DOHH2 (cell line): Measurements from ENCODE around the gene STRA6.

Experiments used
- H3F3A ChIP-seq: fragments of 200-600 bp; sonication (generic), shearing (Covaris generic); 2 replicates; pipeline ENCODE4 v1.6.0; 2016; ENCODE audit warnings: antibody characterized with exemption, mild to moderate bottlenecking; ENCODE audit not compliant: control insufficient read depth, insufficient read depth
- H3K27ac ChIP-seq: fragments of 200-600 bp; sonication (generic); 2 replicates; pipeline ENCODE4 v1.5.1; 2014; ENCODE audit warnings: low read depth, mild to moderate bottlenecking, low read length, moderate library complexity
- H3K27me3 ChIP-seq: fragments of 200-600 bp; sonication (generic); 2 replicates; pipeline ENCODE4 v1.6.1; 2014; ENCODE audit warnings: mild to moderate bottlenecking, low read length, mixed read lengths; ENCODE audit not compliant: control insufficient read depth
- H3K36me3 ChIP-seq: fragments of 200-600 bp; sonication (generic); 2 replicates; pipeline ENCODE4 v1.6.1; 2014; ENCODE audit warnings: mild to moderate bottlenecking, low read length, moderate library complexity, mixed read lengths; ENCODE audit not compliant: control insufficient read depth
- H3K4me1 ChIP-seq: fragments of 200-600 bp; sonication (generic); 2 replicates; pipeline ENCODE4 v1.6.1; 2014; ENCODE audit warnings: mild to moderate bottlenecking, low read length, mixed read lengths; ENCODE audit not compliant: control insufficient read depth
- H3K4me2 ChIP-seq: fragments of 200-600 bp; sonication (generic); 2 replicates; pipeline ENCODE4 v1.6.0; 2014; ENCODE audit warnings: mild to moderate bottlenecking, low read length, moderate library complexity
- H3K4me3 ChIP-seq: fragments of 200-600 bp; sonication (generic); 2 replicates; pipeline ENCODE4 v1.5.1; 2014; ENCODE audit warnings: mild to moderate bottlenecking, low read length, mixed read lengths
- H3K79me2 ChIP-seq: fragments of 200-600 bp; sonication (generic); 2 replicates; pipeline ENCODE4 v1.6.1; 2014; ENCODE audit warnings: mild to moderate bottlenecking, low read length, mixed read lengths; ENCODE audit not compliant: control insufficient read depth
- H3K9me2 ChIP-seq: fragments of 200-600 bp; sonication (generic); replicated peaks from 2 replicates; pipeline ENCODE4 v1.6.1; 2014; ENCODE audit warnings: mild to moderate bottlenecking, low read length, mixed read lengths; ENCODE audit not compliant: control insufficient read depth
- H3K9me3 ChIP-seq: fragments of 200-600 bp; sonication (generic); 2 replicates; pipeline ENCODE4 v1.6.1; 2014; ENCODE audit warnings: antibody characterized with exemption, low read length, mixed read lengths; ENCODE audit not compliant: control insufficient read depth, insufficient read depth
- H4K20me1 ChIP-seq: fragments of 200-600 bp; sonication (generic); 2 replicates; pipeline ENCODE4 v1.6.0; 2014; ENCODE audit warnings: low read depth, mild to moderate bottlenecking, antibody characterized with exemption, low read length, moderate library complexity; ENCODE audit not compliant: control insufficient read depth, insufficient read depth
- CTCF ChIP-seq: fragments of 200-600 bp; sonication (generic); IDR thresholded peaks from one replicate; pipeline ENCODE4 v1.5.1; 2014; ENCODE audit warnings: antibody characterized with exemption, mild to moderate bottlenecking, low read depth, low read length; ENCODE audit not compliant: poor library complexity, severe bottlenecking
- EZH2phosphoT487 ChIP-seq: fragments of 200-600 bp; sonication (generic); IDR thresholded peaks from 2 replicates; pipeline ENCODE4 v1.6.1; 2017; ENCODE audit warnings: borderline replicate concordance, mild to moderate bottlenecking, antibody characterized with exemption, low read length, moderate library complexity, mixed read lengths

The STRA6 gene

GRCh38 chr15:74158855-74159650 lies 43.5 kb downstream of the STRA6 start:
- Histone ChIP-seq H3K27ac (no peak overlapping the region), H3K9me2 (no peaks in the 10 kb centered on the region), H3K4me2 (no peak overlapping the region), H3K4me3 (no peak overlapping the region), H3F3A (no peaks in the 10 kb centered on the region), H3K4me1 (no peaks in the 10 kb centered on the region), H3K36me3 (no peaks in the 10 kb centered on the region), H4K20me1 (no peaks in the 10 kb centered on the region), H3K9me3 (no peaks in the 10 kb centered on the region), H3K27me3 (peaks cover 21% of the 10 kb centered on the region), H3K79me2 (no peaks in the 10 kb centered on the region)
- no peak for TF ChIP-seq EZH2phosphoT487
- no peak for TF ChIP-seq CTCF

GRCh38 chr15:74157868-74158827 lies 44.4 kb downstream of the STRA6 start:
- no peaks in the 10 kb centered on the region for H3K36me3 ChIP-seq
- H3F3A ChIP-seq, result no peaks in the 10 kb centered on the region
- H3K27ac ChIP-seq, result no peak overlapping the region
- H4K20me1 ChIP-seq, result no peaks in the 10 kb centered on the region
- TF ChIP-seq EZH2phosphoT487 (no peak), CTCF (no peak)
- no peak overlapping the region for H3K4me3 ChIP-seq
- H3K79me2 ChIP-seq, result no peaks in the 10 kb centered on the region
- no peaks in the 10 kb centered on the region for H3K4me1 ChIP-seq
- H3K9me3 ChIP-seq, result no peaks in the 10 kb centered on the region
- H3K4me2 ChIP-seq, result no peak overlapping the region
- H3K9me2 ChIP-seq, result no peaks in the 10 kb centered on the region
- H3K27me3 ChIP-seq, result peaks cover 21% of the 10 kb centered on the region

GRCh38 chr15:74156678-74157411 lies 45.7 kb downstream of the STRA6 start:
- no peaks in the 10 kb centered on the region for H3K4me1 ChIP-seq

More at GRCh38 chr15:74156678-74157411, 45.7 kb downstream of the STRA6 start:
- Histone ChIP-seq H3K4me2 (no peak overlapping the region), H3F3A (no peaks in the 10 kb centered on the region), H4K20me1 (no peaks in the 10 kb centered on the region), H3K36me3 (no peaks in the 10 kb centered on the region), H3K27me3 (peaks cover 21% of the 10 kb centered on the region), H3K9me2 (no peaks in the 10 kb centered on the region), H3K79me2 (no peaks in the 10 kb centered on the region), H3K4me3 (no peak overlapping the region), H3K27ac (no peak overlapping the region), H3K9me3 (no peaks in the 10 kb centered on the region)
- TF ChIP-seq EZH2phosphoT487, result no peak
